Measurements from ENCODE around the gene LAMA4. TPM values are rescaled to one million over a fixed set of nuclear protein-coding genes. Genes with fewer than 3 reads are reported as not detected.
A peak's percentile ranks its signal among the peaks of the same experiment; 100 is the strongest.

The LAMA4 gene
- total RNA-seq, 4 donors from 2014 or later, result 261 to 336 (median 303) TPM

GRCh38 chr6:112298021-112298745 lies 43.8 kb upstream of the LAMA4 start:
- peak overlapping the region; percentile 67 to 74 (median 72) for H3K27ac ChIP-seq (replicated peaks in 1 of 4)
- no peak overlapping the region for H3K4me3 ChIP-seq
- no peak for DNase-seq (ENCODE audit: extremely low spot score)
- intact Hi-C loops (cut with DNase I), result no loop called here
- TF ChIP-seq POLR2AphosphoS5 (IDR thresholded peaks at IDR 0.05), result no peak
- no peak for TF ChIP-seq CTCF (IDR thresholded peaks at IDR 0.05)
- TF ChIP-seq POLR2A (IDR thresholded peaks at IDR 0.05; ENCODE audit: low read depth), result no peak
- TF ChIP-seq EP300 (IDR thresholded peaks at IDR 0.05), result no peak
- H3K9me3 ChIP-seq, result no peaks in the 10 kb centered on the region
- 40% methylated on average over 7 of the region's 7 CpGs for WGBS
- peaks cover 13 to 34% (median 26%) of the 10 kb centered on the region in 4 donors for H3K4me1 ChIP-seq
- H3K36me3 ChIP-seq, result no peaks in the 10 kb centered on the region
- H3K27me3 ChIP-seq, result no peaks in the 10 kb centered on the region

- no peak for TF ChIP-seq POLR2AphosphoS5 (IDR thresholded peaks at IDR 0.05)
- no peak for TF ChIP-seq POLR2A (IDR thresholded peaks at IDR 0.05; ENCODE audit: low read depth)
- no peak for TF ChIP-seq EP300 (IDR thresholded peaks at IDR 0.05)
- no peak for TF ChIP-seq CTCF (IDR thresholded peaks at IDR 0.05)
- Histone ChIP-seq H3K27me3 (no peaks in the 10 kb centered on the region), H3K4me3 (no peak overlapping the region), H3K9me3 (no peaks in the 10 kb centered on the region), H3K36me3 (no peaks in the 10 kb centered on the region), H3K4me1 (peaks cover 13 to 34% (median 26%) of the 10 kb centered on the region in 4 donors), H3K27ac (replicated peaks in 1 of 4) (no peak overlapping the region)
- no peak for DNase-seq (ENCODE audit: extremely low spot score)
- intact Hi-C loops (cut with DNase I), result no loop called here
These were observed 42.3 kb upstream of the LAMA4 start for GRCh38 chr6:112296694-112297093.

- no peak overlapping the region for H3K4me3 ChIP-seq
- WGBS, result 81% methylated on average over 2 of the region's 2 CpGs
- intact Hi-C loops (cut with DNase I), result no loop called here
These were observed 41.8 kb upstream of the LAMA4 start for GRCh38 chr6:112296122-112296521.

GRCh38 chr6:112291161-112291762 lies 36.9 kb upstream of the LAMA4 start:
- Histone ChIP-seq H3K27me3 (no peaks in the 10 kb centered on the region), H3K9me3 (no peaks in the 10 kb centered on the region), H3K4me1 (peaks cover 0 to 37% (median 29%) of the 10 kb centered on the region in 4 donors), H3K4me3 (no peak overlapping the region), H3K27ac (replicated peaks in 1 of 4) (no peak overlapping the region), H3K36me3 (no peaks in the 10 kb centered on the region)
- DNase-seq (ENCODE audit: extremely low spot score), result no peak
- intact Hi-C loops (cut with DNase I), result no loop called here
- 63% methylated on average over 1 of the region's 1 CpG for WGBS
- TF ChIP-seq CTCF (IDR thresholded peaks at IDR 0.05) (no peak), POLR2A (IDR thresholded peaks at IDR 0.05; ENCODE audit: low read depth) (no peak), POLR2AphosphoS5 (IDR thresholded peaks at IDR 0.05) (no peak), EP300 (IDR thresholded peaks at IDR 0.05) (no peak)

More at GRCh38 chr6:112296122-112296521, 41.8 kb upstream of the LAMA4 start:
- DNase-seq (ENCODE audit: extremely low spot score), result no peak
- no peaks in the 10 kb centered on the region for H3K36me3 ChIP-seq
- peak in 1 of 3 experiments; percentile 30 for TF ChIP-seq CTCF (IDR thresholded peaks at IDR 0.05)
- no peak for TF ChIP-seq POLR2AphosphoS5 (IDR thresholded peaks at IDR 0.05)
- no peaks in the 10 kb centered on the region for H3K27me3 ChIP-seq
- H3K27ac ChIP-seq (replicated peaks in 1 of 4), result no peak overlapping the region
- peaks cover 13 to 31% (median 24%) of the 10 kb centered on the region in 4 donors for H3K4me1 ChIP-seq
- no peaks in the 10 kb centered on the region for H3K9me3 ChIP-seq
